Fibroblast of gingiva (primary cell): ENCODE data around the gene MAT1A.
"Not testable (repeated sequence)": the region's sequence is repeated elsewhere in the genome, so short reads cannot be mapped to it uniquely, and the experiment has no call there.

Source experiments
- DNase-seq: peaks from one replicate; pipeline ENCODE4 v3.0.0-alpha.2; 2011; ENCODE audit warnings: low read depth

Gene MAT1A

GRCh38 chr10:80264081-80265056 lies 25.1 kb downstream of the MAT1A start:
- no peak for DNase-seq

GRCh38 chr10:80261316-80262030 lies 28.0 kb downstream of the MAT1A start:
- no peak for DNase-seq

- no peak for DNase-seq
Observed at GRCh38 chr10:80260295-80261243, 28.9 kb downstream of the MAT1A start.

- DNase-seq, result no peak
Observed at GRCh38 chr10:80259405-80259871, 30.0 kb downstream of the MAT1A start.

GRCh38 chr10:80256798-80257197 lies 32.7 kb downstream of the MAT1A start:
- DNase-seq, result not testable (repeated sequence)

- not testable (repeated sequence) for DNase-seq
Observed at GRCh38 chr10:80254726-80255125, 34.7 kb downstream of the MAT1A start.

GRCh38 chr10:80253963-80254271 lies 35.5 kb downstream of the MAT1A start:
- not testable (repeated sequence) for DNase-seq

- DNase-seq, result no peak
Observed at GRCh38 chr10:80253266-80253962, 36.0 kb downstream of the MAT1A start.

GRCh38 chr10:80252296-80252887 lies 37.1 kb downstream of the MAT1A start:
- no peak for DNase-seq

GRCh38 chr10:80251703-80252280 lies 37.7 kb downstream of the MAT1A start:
- not testable (repeated sequence) for DNase-seq

GRCh38 chr10:80250399-80250798 lies 39.1 kb downstream of the MAT1A start:
- not testable (repeated sequence) for DNase-seq

GRCh38 chr10:80249906-80250305 lies 39.6 kb downstream of the MAT1A start:
- not testable (repeated sequence) for DNase-seq

- DNase-seq, result not testable (repeated sequence)
Observed at GRCh38 chr10:80247611-80248010, 41.8 kb downstream of the MAT1A start.

- DNase-seq, result not testable (repeated sequence)
Observed at GRCh38 chr10:80244371-80244770, 45.1 kb downstream of the MAT1A start.

GRCh38 chr10:80242341-80242740 lies 47.1 kb downstream of the MAT1A start:
- DNase-seq, result not testable (repeated sequence)

- not testable (repeated sequence) for DNase-seq
Observed at GRCh38 chr10:80236457-80236856, 53.0 kb downstream of the MAT1A start.

GRCh38 chr10:80234331-80235235 lies 54.9 kb downstream of the MAT1A start:
- not testable (repeated sequence) for DNase-seq

GRCh38 chr10:80233871-80234270 lies 55.6 kb downstream of the MAT1A start:
- peak; percentile 51 for DNase-seq

GRCh38 chr10:80226723-80227122 lies 62.7 kb downstream of the MAT1A start:
- DNase-seq, result peak; percentile 35
